ENCODE data around the gene SLC35F3.
"Not testable (repeated sequence)": the region's sequence is repeated elsewhere in the genome, so short reads cannot be mapped to it uniquely, and the experiment has no call there.

SLC35F3 gene

GRCh38 chr1:234111458-234112142, 207.1 kb downstream of the SLC35F3 start:
- DNase-seq = no peak

- DNase-seq = peak; percentile 10
These were observed 210.3 kb downstream of the SLC35F3 start for GRCh38 chr1:234114648-234115307.

GRCh38 chr1:234118911-234119310, 214.4 kb downstream of the SLC35F3 start:
- no peak for DNase-seq

GRCh38 chr1:234119431-234119830, 215.0 kb downstream of the SLC35F3 start:
- DNase-seq = no peak

GRCh38 chr1:234120327-234120944, 216.0 kb downstream of the SLC35F3 start:
- DNase-seq = no peak

GRCh38 chr1:234121659-234122058, 217.2 kb downstream of the SLC35F3 start:
- not testable (repeated sequence) for DNase-seq

GRCh38 chr1:234122571-234122970, 218.1 kb downstream of the SLC35F3 start:
- not testable (repeated sequence) for DNase-seq

- no peak for DNase-seq
These were observed 219.4 kb downstream of the SLC35F3 start for GRCh38 chr1:234123867-234124266.

- peak; percentile 11 for DNase-seq
These were observed 220.8 kb downstream of the SLC35F3 start for GRCh38 chr1:234125283-234125682.

GRCh38 chr1:234125714-234126113, 221.2 kb downstream of the SLC35F3 start:
- no peak for DNase-seq

- no peak for DNase-seq
These were observed 222.7 kb downstream of the SLC35F3 start for GRCh38 chr1:234127026-234127671.

- DNase-seq = no peak
These were observed 228.3 kb downstream of the SLC35F3 start for GRCh38 chr1:234132795-234133194.

- DNase-seq = no peak
These were observed 230.4 kb downstream of the SLC35F3 start for GRCh38 chr1:234134878-234135277.

GRCh38 chr1:234135501-234135900, 231.0 kb downstream of the SLC35F3 start:
- no peak for DNase-seq

GRCh38 chr1:234136073-234136472, 231.6 kb downstream of the SLC35F3 start:
- no peak for DNase-seq

GRCh38 chr1:234139966-234140365, 235.5 kb downstream of the SLC35F3 start:
- DNase-seq = no peak

- no peak for DNase-seq
These were observed 235.9 kb downstream of the SLC35F3 start for GRCh38 chr1:234140388-234140787.

- no peak for DNase-seq
These were observed 236.5 kb downstream of the SLC35F3 start for GRCh38 chr1:234141006-234141405.

GRCh38 chr1:234143681-234144080, 239.2 kb downstream of the SLC35F3 start:
- DNase-seq = no peak

GRCh38 chr1:234144901-234145300, 240.4 kb downstream of the SLC35F3 start:
- no peak for DNase-seq

GRCh38 chr1:234148350-234148749, 243.9 kb downstream of the SLC35F3 start:
- no peak for DNase-seq

- DNase-seq = no peak
These were observed 244.3 kb downstream of the SLC35F3 start for GRCh38 chr1:234148816-234149215.

- no peak for DNase-seq
These were observed 244.7 kb downstream of the SLC35F3 start for GRCh38 chr1:234149217-234149616.

- DNase-seq = no peak
These were observed 246.4 kb downstream of the SLC35F3 start for GRCh38 chr1:234150892-234151291.
